Left ventricle myocardium inferior (tissue), 1 donor: ENCODE results near the gene FAM193A. TPM values are rescaled to one million over a fixed set of nuclear protein-coding genes. Genes with fewer than 3 reads are reported as not detected.

Experiments
- DNase-seq: peaks from one replicate; pipeline ENCODE4 v3.0.0-alpha.2; 2020
- H3K27ac ChIP-seq: fragments of 200-600 bp; replicated peaks from 2 replicates; pipeline ENCODE4 v1.8.0; 2021
- H3K27me3 ChIP-seq: fragments of 200-600 bp; 2 replicates; pipeline ENCODE4 v1.8.0; 2021; ENCODE audit warnings: low read depth
- H3K36me3 ChIP-seq: fragments of 200-600 bp; 2 replicates; pipeline ENCODE4 v1.8.0; 2021
- H3K4me1 ChIP-seq: fragments of 200-600 bp; 2 replicates; pipeline ENCODE4 v1.8.0; 2021
- H3K4me3 ChIP-seq: fragments of 200-600 bp; 2 replicates; pipeline ENCODE4 v1.8.0; 2021; ENCODE audit warnings: mild to moderate bottlenecking, moderate library complexity
- H3K9me3 ChIP-seq: fragments of 200-600 bp; replicated peaks from 2 replicates; pipeline ENCODE4 v1.8.0; 2021
- intact Hi-C: fragments of 100-400 bp; cut with micrococcal nuclease; formaldehyde crosslinking; loops from one replicate; pipeline ENCODE4 v1.11.0; 2022
- total RNA-seq: library from RNA; stranded (reverse); fragmentation: NEBNext Ultra II Directional; extraction: Animal tissue kit (Norgen Biotek cat#: 25700); gene quantifications from one replicate; pipeline ENCODE4 v1.2.1, GENCODE V29; 2021
- TF ChIP-seq, protein P1 (sequence below): fragments of 200-600 bp; IDR thresholded peaks from 2 replicates; pipeline ENCODE4 v1.8.0; 2021; ENCODE audit warnings: antibody characterized with exemption, mild to moderate bottlenecking, borderline replicate concordance
- donor health status: DM: no; HTN: yes; CAD: no; lungs with severe emphysema.

Gene FAM193A
- total RNA-seq, 1 donor from 2014 or later: 16.0 TPM

DNA sequence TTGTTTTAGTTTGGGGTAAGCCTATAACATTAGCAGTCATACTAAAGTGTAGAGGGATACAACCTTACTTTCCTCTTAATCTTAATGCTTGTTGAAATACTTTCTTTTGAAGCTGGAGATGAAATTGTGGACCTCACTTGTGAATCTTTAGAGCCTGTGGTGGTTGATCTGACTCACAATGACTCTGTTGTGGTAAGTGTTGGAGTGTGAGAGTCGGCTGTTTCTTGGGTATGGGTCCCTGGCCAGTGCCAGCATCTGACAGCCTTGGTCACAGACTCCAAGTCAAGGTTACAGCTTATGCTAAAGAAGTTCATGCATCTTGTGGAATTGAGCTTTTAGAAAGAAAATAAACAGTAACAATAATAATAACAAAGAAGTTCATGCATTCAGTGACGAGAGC, 35.9 kb upstream of the FAM193A start:
- TF ChIP-seq, protein P1, sequence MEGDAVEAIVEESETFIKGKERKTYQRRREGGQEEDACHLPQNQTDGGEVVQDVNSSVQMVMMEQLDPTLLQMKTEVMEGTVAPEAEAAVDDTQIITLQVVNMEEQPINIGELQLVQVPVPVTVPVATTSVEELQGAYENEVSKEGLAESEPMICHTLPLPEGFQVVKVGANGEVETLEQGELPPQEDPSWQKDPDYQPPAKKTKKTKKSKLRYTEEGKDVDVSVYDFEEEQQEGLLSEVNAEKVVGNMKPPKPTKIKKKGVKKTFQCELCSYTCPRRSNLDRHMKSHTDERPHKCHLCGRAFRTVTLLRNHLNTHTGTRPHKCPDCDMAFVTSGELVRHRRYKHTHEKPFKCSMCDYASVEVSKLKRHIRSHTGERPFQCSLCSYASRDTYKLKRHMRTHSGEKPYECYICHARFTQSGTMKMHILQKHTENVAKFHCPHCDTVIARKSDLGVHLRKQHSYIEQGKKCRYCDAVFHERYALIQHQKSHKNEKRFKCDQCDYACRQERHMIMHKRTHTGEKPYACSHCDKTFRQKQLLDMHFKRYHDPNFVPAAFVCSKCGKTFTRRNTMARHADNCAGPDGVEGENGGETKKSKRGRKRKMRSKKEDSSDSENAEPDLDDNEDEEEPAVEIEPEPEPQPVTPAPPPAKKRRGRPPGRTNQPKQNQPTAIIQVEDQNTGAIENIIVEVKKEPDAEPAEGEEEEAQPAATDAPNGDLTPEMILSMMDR: no peak
- no peaks in the 10 kb centered on the region for H3K27me3 ChIP-seq
- H3K4me3 ChIP-seq: no peak overlapping the region
- intact Hi-C loops: no loop called here
- peaks cover 10% of the 10 kb centered on the region for H3K4me1 ChIP-seq
- DNase-seq: no peak
- H3K27ac ChIP-seq: no peak overlapping the region
- no peaks in the 10 kb centered on the region for H3K9me3 ChIP-seq
- peaks cover 74% of the 10 kb centered on the region for H3K36me3 ChIP-seq

DNA sequence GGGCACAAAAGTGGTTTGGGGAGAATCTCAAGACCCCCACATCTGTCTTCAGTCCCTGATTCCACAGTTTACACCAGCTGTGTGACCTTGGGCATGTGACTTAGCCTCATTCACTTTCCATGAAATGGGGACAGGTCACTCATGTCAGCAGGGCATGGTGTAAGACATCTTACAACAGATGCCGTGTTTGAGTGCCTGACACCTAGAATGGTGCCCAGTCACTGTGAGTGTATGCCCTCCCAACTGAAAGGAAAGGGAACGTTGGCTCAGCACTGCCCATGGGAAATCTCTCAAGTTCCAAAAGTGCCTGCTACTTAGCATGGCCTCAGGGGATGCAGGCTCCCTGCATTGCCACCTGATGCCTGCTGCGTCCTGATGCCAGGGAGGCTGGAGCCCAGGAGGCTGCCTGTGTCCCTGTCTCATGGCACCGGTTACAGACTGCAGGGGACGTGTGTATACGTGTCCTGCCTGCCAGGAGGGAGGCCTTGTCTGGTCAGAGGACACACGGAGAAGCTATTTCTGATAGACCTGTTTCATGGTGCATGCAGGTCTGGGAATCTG, 35.3 kb upstream of the FAM193A start:
- Histone ChIP-seq H3K36me3 (peaks cover 74% of the 10 kb centered on the region), H3K27ac (no peak overlapping the region), H3K27me3 (no peaks in the 10 kb centered on the region), H3K4me3 (no peak overlapping the region), H3K9me3 (no peaks in the 10 kb centered on the region), H3K4me1 (peaks cover 4% of the 10 kb centered on the region)
- TF ChIP-seq, protein P1: no peak
- intact Hi-C loops: no loop called here
- no peak for DNase-seq

DNA sequence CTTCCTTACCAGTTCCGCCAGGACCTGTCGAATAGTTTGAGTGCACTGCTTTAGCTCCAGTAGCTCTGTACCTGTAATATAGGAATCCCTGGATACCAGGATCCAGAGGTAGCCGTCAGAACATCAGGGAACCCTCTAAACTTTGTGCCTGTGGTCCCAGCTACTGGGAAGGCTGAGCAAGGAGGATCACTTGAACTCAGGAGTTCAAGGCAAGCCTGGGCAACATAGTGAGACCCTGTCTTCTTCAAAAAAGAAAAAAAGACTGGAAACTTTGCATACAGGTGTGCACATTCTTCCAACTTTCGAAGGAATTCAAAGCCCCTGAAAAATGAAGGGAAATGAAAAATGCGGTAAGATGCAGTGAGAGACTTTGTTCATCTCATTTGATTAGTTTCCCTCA, 32.6 kb upstream of the FAM193A start:
- DNase-seq: no peak
- no peaks in the 10 kb centered on the region for H3K27me3 ChIP-seq
- TF ChIP-seq, protein P1: no peak
- H3K36me3 ChIP-seq: peaks cover 65% of the 10 kb centered on the region
- intact Hi-C loops: no loop called here
- H3K4me1 ChIP-seq: no peaks in the 10 kb centered on the region
- no peak overlapping the region for H3K27ac ChIP-seq
- H3K9me3 ChIP-seq: no peaks in the 10 kb centered on the region
- no peak overlapping the region for H3K4me3 ChIP-seq

DNA sequence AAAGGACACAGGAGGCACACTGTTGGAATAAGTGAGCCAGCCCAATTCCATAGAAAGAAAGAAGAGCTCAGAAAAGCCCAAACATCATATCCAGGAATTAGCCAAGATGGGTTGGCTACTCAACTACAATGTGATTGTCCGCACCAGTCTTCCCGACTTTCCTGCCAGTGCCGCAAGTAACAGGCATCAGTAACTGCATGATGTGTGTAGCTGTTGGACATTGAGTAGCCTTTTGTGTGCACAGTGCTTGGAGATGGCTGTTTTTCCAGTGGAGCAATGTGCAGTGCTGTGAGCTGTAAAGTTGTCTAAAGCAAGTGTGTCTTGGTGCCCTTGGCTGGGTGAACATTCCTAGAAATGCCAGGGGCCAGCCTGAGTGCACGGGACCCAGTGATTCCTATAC, 29.2 kb upstream of the FAM193A start:
- peaks cover 4% of the 10 kb centered on the region for H3K4me1 ChIP-seq
- H3K9me3 ChIP-seq: no peaks in the 10 kb centered on the region
- peaks cover 57% of the 10 kb centered on the region for H3K36me3 ChIP-seq
- intact Hi-C loops: no loop called here
- TF ChIP-seq, protein P1: no peak
- H3K27me3 ChIP-seq: no peaks in the 10 kb centered on the region
- DNase-seq: no peak
- no peak overlapping the region for H3K27ac ChIP-seq
- H3K4me3 ChIP-seq: no peak overlapping the region

DNA sequence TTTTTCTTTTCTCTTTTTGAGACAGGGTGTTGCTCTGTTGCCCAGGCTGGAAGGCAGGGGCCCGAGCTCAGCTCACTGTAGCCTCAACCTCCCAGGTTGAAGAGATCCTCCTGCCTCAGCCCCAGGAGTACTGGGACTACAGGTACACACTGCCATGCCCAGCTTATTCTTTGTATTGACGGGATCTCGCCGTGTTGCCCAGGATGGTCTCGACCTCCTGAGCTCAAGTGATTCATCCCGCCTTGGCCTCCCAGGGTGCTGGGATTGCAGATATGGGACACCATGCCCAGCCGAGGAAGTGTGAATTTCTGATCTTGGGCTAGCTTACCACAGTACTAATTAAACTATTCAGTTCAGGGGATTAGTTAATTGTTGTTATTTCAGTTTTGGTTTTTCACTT, 28.6 kb upstream of the FAM193A start:
- Histone ChIP-seq H3K36me3 (peaks cover 57% of the 10 kb centered on the region), H3K4me1 (peaks cover 4% of the 10 kb centered on the region), H3K4me3 (no peak overlapping the region), H3K9me3 (no peaks in the 10 kb centered on the region), H3K27ac (no peak overlapping the region), H3K27me3 (no peaks in the 10 kb centered on the region)
- no peak for DNase-seq
- TF ChIP-seq, protein P1: no peak
- intact Hi-C loops: no loop called here
